ENCODE data around the gene SLC44A1.

Gene SLC44A1

GRCh38 chr9:105441616-105442160, 197.2 kb downstream of the SLC44A1 start:
- no peak for DNase-seq

- DNase-seq: no peak
Observed at GRCh38 chr9:105443121-105443520, 198.7 kb downstream of the SLC44A1 start.

- DNase-seq: no peak
Observed at GRCh38 chr9:105444130-105444529, 199.7 kb downstream of the SLC44A1 start.

- no peak for DNase-seq
Observed at GRCh38 chr9:105445203-105445881, 200.9 kb downstream of the SLC44A1 start.

GRCh38 chr9:105447386-105447813, 202.9 kb downstream of the SLC44A1 start:
- DNase-seq: peak; percentile 30

- DNase-seq: peak; percentile 93
Observed at GRCh38 chr9:105447814-105448812, 203.7 kb downstream of the SLC44A1 start, which contains the start of gene FSD1L. FSD1L (plus strand) TSS chr9:105448034; CDS start chr9:105448221, 187 bp downstream.

- no peak for DNase-seq
Observed at GRCh38 chr9:105449081-105449480, 204.6 kb downstream of the SLC44A1 start.

GRCh38 chr9:105452185-105452584, 207.7 kb downstream of the SLC44A1 start:
- DNase-seq: no peak

- no peak for DNase-seq
Observed at GRCh38 chr9:105455836-105456475, 211.5 kb downstream of the SLC44A1 start.

GRCh38 chr9:105457560-105458294, 213.3 kb downstream of the SLC44A1 start:
- no peak for DNase-seq

- peak; percentile 3 for DNase-seq
Observed at GRCh38 chr9:105458404-105458803, 214.0 kb downstream of the SLC44A1 start.

- DNase-seq: no peak
Observed at GRCh38 chr9:105459336-105459735, 214.9 kb downstream of the SLC44A1 start.

- DNase-seq: no peak
Observed at GRCh38 chr9:105466898-105467455, 222.5 kb downstream of the SLC44A1 start.

GRCh38 chr9:105468875-105469274, 224.4 kb downstream of the SLC44A1 start:
- no peak for DNase-seq

- DNase-seq: no peak
Observed at GRCh38 chr9:105473221-105473620, 228.8 kb downstream of the SLC44A1 start.

- peak; percentile 10 for DNase-seq
Observed at GRCh38 chr9:105475302-105475701, 230.9 kb downstream of the SLC44A1 start.

GRCh38 chr9:105479846-105480245, 235.4 kb downstream of the SLC44A1 start:
- DNase-seq: no peak

- no peak for DNase-seq
Observed at GRCh38 chr9:105483618-105484017, 239.2 kb downstream of the SLC44A1 start.

- peak; percentile 32 for DNase-seq
Observed at GRCh38 chr9:105484226-105484625, 239.8 kb downstream of the SLC44A1 start.

- no peak for DNase-seq
Observed at GRCh38 chr9:105485131-105485530, 240.7 kb downstream of the SLC44A1 start.

All from DMS53 (cell line).